GM18909 (cell line): ENCODE results near the gene GPR153.

Experiments
- ATAC-seq: cut with Tn5 transposase; IDR thresholded peaks from one replicate; pipeline ENCODE4 v1.9.1; 2021; ENCODE audit warnings: mild to moderate bottlenecking; ENCODE audit not compliant: unreplicated experiment, poor library complexity

The GPR153 gene

DNA sequence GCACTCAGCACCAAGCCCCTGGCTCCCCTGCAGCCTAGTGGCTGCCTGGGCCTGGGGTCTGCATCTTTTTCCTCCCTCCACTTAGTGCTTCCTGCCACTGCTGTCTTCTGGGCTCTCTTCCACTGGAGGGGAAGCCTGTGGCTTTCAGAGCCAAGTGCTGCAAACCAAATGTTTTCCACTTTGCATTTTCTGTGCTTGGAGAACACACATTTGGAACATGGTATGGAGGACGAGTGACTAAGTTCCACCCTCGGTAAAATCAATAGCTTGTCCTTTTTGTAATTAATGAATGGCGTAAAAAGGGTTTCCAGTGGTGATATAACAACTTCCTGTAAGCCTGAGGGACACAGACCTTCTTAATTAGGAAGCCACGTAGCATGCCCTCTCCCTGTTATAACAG is 10.1 kb upstream of the GPR153 start:
- ATAC-seq = no peak

DNA sequence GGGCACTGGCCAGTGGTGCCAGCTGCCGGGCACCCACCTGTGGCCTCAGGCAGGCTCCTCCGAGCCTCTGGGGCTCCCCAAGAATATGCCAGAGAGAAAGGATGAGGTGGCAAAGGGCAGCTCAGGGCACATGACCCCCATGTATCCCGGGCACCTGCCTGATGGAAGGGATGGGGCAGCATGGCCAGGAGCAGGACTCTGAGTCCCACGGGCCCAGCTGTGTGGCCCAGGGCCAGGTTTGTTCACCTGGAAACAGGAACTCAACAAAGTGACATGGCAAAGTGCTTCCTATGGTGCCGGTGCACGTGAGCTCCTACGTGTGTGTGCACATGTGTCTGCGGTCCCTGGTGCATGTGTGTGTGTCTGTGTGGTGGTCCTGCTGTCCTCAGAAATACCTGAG is 9.5 kb upstream of the GPR153 start:
- ATAC-seq = no peak

DNA sequence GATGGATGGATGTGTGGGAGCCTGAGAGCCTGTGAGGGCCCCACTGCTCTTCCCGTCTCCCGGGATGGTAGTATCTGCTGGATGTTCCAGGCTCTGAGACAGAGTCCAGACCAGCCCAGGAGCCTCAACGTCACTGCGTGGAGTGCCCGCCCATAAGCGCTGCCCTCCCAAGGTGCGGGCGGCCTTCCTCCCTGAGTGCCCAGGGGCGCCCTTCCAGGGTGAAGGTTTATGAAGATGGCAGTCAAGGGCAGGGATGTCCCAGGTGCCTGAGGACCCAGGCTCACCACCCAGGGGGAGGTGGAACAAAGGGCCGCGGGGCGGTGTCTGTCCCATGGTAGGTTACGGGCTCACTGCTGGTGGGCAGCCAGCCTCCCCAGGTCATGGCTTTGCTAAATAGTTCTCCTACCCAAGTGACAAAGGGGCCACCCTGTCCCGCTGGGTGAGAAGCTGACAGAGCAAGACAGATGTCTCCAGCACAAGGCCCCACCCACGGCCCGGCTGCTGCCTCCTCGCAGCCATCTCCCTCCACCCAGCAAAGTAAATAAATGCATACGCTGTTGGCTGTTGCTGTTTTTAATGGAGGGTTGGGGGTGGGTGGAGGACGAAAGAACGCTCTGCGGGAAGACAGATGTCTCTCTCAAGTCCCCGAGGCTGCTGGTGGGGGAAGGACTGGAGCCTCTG is 9.0 kb upstream of the GPR153 start:
- ATAC-seq = no peak

GRCh38 chr1:6269296-6269695 is 8.4 kb upstream of the GPR153 start:
- no peak for ATAC-seq

DNA sequence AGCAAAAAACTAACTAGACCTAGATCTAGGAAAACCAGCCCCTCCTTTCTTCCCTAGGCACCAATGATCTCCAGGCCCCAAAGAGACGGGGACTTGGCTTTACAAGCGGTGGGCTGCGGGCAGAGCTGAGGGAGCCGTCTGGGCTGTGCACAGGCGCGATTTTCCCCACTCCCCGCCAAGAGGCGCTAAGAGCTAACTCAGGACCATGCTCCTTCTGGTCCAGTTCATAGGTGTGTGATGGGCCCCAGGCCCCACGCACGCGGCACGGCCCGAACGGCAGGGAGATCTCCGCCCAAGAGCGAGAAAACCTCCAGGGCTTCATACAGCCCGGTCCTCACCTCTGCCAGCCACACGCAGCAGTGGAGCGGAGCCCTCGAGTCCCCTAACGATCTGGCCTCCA is 7.5 kb upstream of the GPR153 start:
- ATAC-seq = no peak

DNA sequence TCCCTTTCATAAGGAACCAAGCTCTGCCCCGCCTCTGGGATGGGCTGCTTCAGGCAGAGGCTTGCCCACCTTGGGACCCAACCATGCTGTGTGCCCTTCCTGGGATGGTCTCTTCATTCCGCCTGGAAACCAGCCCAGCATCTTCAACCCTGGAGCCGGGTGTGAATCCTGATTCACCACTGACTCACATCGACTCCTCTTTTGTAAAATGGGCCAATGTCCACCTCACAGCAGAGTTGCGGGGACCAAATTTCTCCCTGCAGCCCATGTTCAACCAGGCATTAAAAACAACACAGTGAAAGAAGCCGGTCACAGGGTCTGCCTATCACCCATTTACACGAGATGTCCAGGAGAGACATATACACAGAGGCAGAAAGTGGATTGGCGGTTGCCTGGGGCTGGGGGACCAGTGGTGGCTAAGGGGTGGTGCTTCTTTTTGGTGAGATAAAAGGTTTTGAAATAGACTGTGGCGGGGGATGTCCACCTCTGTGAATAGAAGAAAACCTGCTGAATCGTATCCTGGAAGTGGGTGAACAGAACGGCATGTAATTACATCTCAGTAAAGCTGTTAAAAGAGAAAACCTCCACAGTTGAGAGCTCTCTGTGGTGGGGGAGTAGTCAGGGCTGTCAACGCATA is 6.9 kb upstream of the GPR153 start:
- no peak for ATAC-seq

- ATAC-seq = no peak
Observed at GRCh38 chr1:6266641-6267040, 5.7 kb upstream of the GPR153 start.

GRCh38 chr1:6265151-6265550 is 4.3 kb upstream of the GPR153 start:
- no peak for ATAC-seq

DNA sequence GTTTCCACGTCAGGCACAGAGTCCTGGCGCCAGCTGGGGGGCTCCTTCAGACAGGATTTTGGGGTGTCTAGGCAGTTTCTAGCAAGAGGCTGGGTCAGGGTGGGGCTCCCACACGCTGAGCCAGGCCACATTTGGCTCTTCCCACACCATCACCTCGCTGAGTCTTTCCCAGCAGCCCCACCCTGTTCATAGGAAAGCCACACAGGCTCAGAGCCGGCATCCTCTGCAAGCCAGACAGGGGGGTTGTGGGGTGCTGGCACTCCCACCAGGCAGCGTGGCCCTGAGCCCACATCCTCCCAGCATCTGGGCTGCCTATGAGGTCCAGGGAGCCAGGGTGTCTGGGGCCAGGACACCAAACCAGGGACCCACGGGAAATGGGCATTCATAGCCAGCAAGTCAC is 2.8 kb upstream of the GPR153 start:
- ATAC-seq = no peak

GRCh38 chr1:6262555-6263420 is 1.9 kb upstream of the GPR153 start:
- ATAC-seq = no peak

DNA sequence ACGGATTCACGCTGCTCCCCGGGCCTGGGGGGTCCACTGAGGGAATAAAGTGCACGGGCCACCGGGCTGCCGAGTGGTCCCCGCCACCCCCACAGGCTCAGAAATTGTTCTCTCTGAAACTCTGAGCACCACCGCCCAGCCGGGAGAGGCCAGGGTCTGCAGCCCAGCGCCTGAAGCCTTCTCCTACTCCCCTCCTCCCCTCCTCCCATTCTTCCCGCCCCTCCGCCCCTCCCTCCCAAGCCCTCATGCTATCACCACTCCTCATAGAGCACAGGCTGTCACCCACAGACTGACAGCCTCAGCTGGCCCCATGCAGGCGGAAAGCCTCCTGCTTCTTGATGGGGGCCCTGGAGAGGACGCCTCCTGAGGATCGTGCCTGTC is 707 bp upstream of the GPR153 start:
- ATAC-seq = no peak

DNA sequence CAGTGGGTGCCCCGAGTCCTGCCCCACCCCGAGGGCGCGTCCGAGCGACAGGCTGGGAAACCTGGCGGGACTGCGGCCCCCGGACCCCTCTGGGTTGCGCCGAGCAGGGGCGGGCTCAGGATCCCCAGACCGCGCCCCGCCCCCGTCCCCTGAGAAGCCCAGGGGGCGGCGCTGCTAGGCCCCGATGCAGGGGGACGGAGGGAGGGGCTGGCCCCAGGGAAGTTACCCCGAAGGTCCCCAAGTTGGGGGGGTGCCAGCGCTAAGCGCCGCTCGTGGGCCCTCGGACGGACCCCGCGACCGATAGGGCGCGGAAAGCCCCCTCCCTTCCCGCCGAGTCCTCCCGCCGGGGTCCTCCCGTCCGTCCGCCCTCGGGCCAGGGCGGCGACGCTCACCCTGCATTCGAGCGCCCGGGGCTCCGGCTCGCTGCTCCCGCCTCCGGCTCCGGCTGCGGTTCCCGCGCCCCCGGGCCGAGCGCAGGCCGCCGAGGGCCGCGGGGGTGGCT is 414 bp downstream of the GPR153 start:
- ATAC-seq = no peak

DNA sequence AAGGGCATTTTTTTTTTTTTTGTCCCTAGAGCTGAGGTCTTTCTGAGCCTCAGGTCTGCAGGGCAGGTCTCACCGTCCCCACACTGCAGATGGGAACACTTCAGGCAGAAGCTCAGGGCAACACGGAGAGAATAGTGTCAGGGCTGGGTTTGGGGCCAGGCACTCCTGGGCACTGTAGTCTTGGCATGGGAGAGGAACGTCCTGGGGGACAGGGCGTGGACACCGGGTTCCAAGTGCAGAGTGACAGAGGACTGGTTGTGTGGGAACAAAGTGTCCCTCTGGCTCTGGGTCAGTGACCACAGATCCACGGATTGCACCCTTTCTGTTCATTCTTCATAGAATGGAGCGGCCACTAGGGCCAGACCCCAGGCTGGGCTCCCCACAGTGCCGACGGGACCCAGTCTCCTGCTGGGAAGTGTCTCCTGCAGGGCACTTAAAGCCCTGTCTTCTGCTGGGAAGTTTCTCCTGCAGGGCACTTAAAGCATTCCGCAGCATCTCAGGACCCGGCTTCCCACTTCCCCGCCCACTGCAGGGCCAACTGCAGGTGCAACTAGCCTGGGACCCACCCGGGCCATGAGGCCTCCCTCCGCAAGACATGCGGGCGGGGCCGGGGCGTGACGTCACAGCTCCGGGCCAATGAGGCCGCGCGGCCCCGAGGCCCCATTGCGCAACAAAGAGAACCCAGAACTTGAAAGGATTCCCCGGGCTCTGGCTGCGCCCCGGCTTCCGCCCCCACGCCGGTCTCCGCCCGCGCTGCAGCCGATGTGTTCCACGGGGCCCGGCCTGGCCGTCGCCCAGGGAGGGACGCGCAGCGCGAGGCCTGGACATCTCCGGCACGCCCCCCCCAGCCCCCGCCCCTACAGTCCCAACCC is 1.2 kb downstream of the GPR153 start:
- ATAC-seq = peak; percentile 45

DNA sequence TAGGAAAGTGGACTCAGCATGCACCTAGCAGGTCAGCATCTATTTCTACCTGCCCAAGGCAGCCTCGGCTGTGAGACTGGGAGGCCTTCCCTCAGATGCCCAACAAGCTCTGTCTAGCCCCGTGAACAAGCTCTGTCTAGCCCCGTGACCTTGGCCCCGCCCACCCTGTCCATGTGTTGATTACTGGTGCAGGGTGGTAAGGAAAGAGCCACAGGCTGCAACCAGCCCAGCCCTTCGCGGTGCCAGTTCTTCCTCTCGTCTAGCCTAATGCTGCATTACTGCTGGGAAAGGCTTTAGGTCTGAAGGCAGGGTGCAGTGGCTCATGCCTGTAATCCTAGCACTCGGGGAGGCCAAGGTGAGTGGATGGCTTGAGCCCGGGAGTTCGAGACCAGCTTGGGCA is 2.2 kb downstream of the GPR153 start:
- no peak for ATAC-seq

- no peak for ATAC-seq
Observed at GRCh38 chr1:6257541-6258069, 3.3 kb downstream of the GPR153 start.

DNA sequence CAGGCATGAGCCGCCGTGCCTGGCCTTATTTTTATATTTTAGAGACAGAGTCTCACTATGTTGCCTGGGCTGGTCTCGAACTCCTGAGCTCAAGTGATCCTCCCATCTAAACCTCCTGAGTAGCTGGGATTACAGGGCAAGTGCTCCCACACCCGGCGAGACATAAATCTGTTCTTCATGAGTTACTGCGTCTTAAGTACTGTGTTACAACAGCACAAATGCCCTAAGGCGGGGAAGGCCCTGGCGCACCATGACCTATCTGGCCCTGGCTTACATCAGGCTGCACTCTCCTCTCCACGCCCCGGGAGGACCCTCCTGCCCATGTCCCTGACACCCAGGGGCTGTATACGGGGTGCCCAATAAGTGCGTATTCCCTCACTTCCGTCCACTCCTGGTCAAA is 4.3 kb downstream of the GPR153 start:
- no peak for ATAC-seq

- ATAC-seq = no peak
Observed at GRCh38 chr1:6254691-6255090, 6.2 kb downstream of the GPR153 start.

GRCh38 chr1:6253380-6253779 is 7.5 kb downstream of the GPR153 start:
- ATAC-seq = no peak

DNA sequence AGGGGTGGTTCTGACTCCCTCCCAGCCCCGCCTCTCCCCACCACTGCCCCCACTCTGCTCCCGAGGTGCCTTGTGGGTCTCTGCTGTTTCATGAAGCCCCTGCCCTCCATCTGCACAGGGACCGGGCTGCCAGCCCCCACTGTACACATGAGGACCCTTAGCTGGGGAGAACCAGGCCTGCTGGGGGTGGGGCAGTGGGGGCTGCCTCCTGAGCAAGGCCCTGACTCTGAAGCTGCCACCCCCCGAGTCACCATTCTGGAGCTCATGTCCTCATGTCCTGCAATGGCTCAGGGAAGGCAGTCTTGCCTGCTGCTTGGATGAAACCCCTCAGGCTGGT is 8.6 kb downstream of the GPR153 start:
- ATAC-seq = no peak

DNA sequence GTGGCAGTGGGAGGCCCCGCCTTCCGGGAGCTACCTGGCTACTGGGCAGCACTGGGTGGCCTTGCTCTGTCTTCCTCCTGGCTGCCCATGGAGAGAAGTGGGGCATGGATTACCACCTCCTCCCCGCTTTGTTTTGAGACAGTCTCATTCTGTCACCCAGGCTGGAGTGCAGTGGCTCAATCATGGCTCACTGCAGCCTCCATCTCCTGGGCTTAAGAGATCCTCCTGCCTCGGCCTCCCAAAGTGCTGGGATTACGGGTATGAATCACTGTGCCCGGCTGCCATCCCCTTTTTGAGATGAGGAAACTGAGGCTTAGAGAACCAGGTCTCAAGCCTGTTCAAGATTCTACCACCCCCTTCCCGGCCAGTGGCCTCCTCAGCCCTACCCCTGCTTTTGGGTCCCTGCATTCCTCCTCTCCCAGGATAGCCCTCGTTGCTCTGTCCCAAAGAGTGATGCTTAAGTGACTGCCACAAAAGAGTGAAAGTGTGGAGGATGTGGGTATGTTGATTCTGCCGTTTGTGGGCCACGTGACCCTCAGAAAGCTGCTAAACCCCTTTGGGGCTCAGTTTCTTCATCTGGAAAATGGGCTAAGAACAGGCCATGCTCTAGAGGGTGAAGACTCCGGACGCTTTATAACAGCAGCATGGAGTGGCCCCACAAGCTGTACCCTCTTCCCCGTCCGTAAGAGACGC is 9.1 kb downstream of the GPR153 start:
- no peak for ATAC-seq
